ENCODE data around the gene CASP7.

CASP7 gene

GRCh38 chr10:113666682-113667252 lies 12.9 kb upstream of the CASP7 start:
- DNase-seq, result no peak

GRCh38 chr10:113680190-113681111 lies 739 bp downstream of the CASP7 start:
- DNase-seq, result no peak

- no peak for DNase-seq
These were observed 2.1 kb downstream of the CASP7 start for GRCh38 chr10:113681533-113682470.

- no peak for DNase-seq
These were observed 3.6 kb downstream of the CASP7 start for GRCh38 chr10:113683300-113683699.

GRCh38 chr10:113686028-113686427 lies 6.3 kb downstream of the CASP7 start:
- DNase-seq, result no peak

GRCh38 chr10:113687037-113687436 lies 7.3 kb downstream of the CASP7 start:
- no peak for DNase-seq

- no peak for DNase-seq
These were observed 9.3 kb downstream of the CASP7 start for GRCh38 chr10:113689057-113689456.

- DNase-seq, result no peak
These were observed 9.9 kb downstream of the CASP7 start for GRCh38 chr10:113689574-113689973.

GRCh38 chr10:113690749-113691148 lies 11.0 kb downstream of the CASP7 start:
- DNase-seq, result no peak

GRCh38 chr10:113691381-113691780 lies 11.7 kb downstream of the CASP7 start:
- DNase-seq, result no peak

- DNase-seq, result no peak
These were observed 12.6 kb downstream of the CASP7 start for GRCh38 chr10:113692271-113692670.

- DNase-seq, result no peak
These were observed 13.6 kb downstream of the CASP7 start for GRCh38 chr10:113693348-113693747.

- DNase-seq, result no peak
These were observed 16.0 kb downstream of the CASP7 start for GRCh38 chr10:113695691-113696090.

- no peak for DNase-seq
These were observed 17.9 kb downstream of the CASP7 start for GRCh38 chr10:113697595-113697994.

GRCh38 chr10:113704637-113705343 lies 25.1 kb downstream of the CASP7 start:
- DNase-seq, result peak; percentile 27

- DNase-seq, result no peak
These were observed 25.6 kb downstream of the CASP7 start for GRCh38 chr10:113705344-113705652.

GRCh38 chr10:113706623-113707022 lies 26.9 kb downstream of the CASP7 start:
- DNase-seq, result no peak

- no peak for DNase-seq
These were observed 28.9 kb downstream of the CASP7 start for GRCh38 chr10:113708640-113709039.

GRCh38 chr10:113709221-113709838 lies 29.6 kb downstream of the CASP7 start:
- DNase-seq, result no peak

GRCh38 chr10:113711142-113711541 lies 31.4 kb downstream of the CASP7 start:
- no peak for DNase-seq

GRCh38 chr10:113712024-113712423 lies 32.3 kb downstream of the CASP7 start:
- no peak for DNase-seq

Data from NCI-H1436 (cell line).